Panc1 (cell line): ENCODE results near the gene ELOVL1.

Source experiments
- CTCF ChIP-seq: fragments of 450-650 bp; IDR thresholded peaks from 2 replicates; pipeline ENCODE4 v1.5.1; 2017; ENCODE audit warnings: mild to moderate bottlenecking
- REST ChIP-seq, 2 experiments: IDR thresholded peaks; 2 replicates each; pipeline ENCODE4 v1.6.1; 2011 to 2012; ENCODE audit warnings: low read depth in 2 of 2, control low read depth in 1 of 2, low read length in 1 of 2, mild to moderate bottlenecking in 1 of 2, moderate library complexity in 1 of 2; ENCODE audit not compliant: insufficient read depth in 1 of 2
- TCF7L2 ChIP-seq: IDR thresholded peaks from 2 replicates; pipeline ENCODE4 v1.6.1; 2011; ENCODE audit warnings: mild to moderate bottlenecking, low read depth, low read length, inconsistent platforms

DNA sequence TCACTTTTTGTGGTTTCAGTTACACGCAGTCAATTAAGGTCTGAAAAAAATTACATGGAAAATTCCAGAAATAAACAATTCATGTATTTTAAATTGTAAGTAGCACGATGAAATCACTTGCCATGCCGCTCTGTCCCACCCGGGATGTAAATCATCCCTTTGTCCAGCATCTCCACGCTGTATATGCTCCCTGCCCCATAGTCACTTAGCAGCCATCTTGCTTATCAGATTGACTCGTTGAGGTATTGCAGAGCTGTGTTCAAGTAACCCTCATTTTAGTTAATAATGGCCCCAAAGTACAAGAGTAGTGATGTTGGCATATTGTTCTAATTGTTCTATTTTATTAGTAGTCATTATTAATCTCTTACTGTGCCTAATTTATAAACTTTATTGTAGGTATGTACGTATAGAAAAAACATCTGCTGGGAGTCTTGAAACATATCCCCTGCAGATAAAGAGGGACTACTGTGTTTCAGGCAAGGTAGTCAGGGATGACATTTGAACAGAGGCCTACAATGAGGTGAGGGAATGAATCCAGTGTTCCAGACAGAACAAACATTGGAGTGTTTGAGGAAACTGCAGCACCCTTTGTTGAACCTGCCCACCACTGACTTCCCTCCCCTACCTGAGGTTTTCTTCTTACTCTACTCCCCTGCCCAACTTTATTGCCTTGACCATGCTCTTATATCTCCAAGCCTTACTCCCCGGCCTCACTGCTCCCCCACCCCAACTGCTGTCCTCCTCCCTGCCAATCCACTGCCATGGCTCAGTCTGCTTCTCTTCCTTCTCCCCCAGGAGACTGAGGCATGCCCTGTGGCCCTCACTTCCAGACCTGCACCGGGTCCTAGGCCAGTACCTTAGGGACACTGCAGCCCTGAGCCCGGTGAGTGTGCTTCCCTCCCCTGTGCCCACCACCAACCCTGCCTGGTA is 16.1 kb downstream of the ELOVL1 start:
- TF ChIP-seq REST (IDR thresholded peaks at IDR 0.05; ENCODE audit: insufficient read depth in 1 of 2, low read depth in 2 of 2, low read length in 1 of 2) = no peak
- TF ChIP-seq CTCF = no peak
- TF ChIP-seq TCF7L2 = no peak
